Tibial artery (tissue), 4 donors: ENCODE data around the gene BACE1.

Experiments
- DNase-seq, 2 donors: peaks; one replicate each; pipeline ENCODE4 v3.0.0-alpha.2; 2019
- H3K27ac ChIP-seq, 2 donors: fragments of 200-600 bp; sonication (generic) in 1 of 2; 1 replicate in 1 of 2; 2 replicates in 1 of 2; pipeline ENCODE4 v1.5.1; 2018 to 2019; ENCODE audit warnings: mild to moderate bottlenecking in 1 of 2
- H3K27me3 ChIP-seq, 2 donors: fragments of 200-600 bp; sonication (generic) in 1 of 2; one replicate each; pipeline versions ENCODE4 v1.5.1 to v1.6.0; 2016 to 2019
- H3K36me3 ChIP-seq, 3 donors: fragments of 200-600 bp; sonication (generic) in 2 of 3; one replicate each; pipeline ENCODE4 v1.5.1; 2016 to 2019; ENCODE audit warnings: mild to moderate bottlenecking in 2 of 3
- H3K4me1 ChIP-seq, 4 donors: fragments of 200-600 bp; sonication (generic) in 2 of 4; 1 replicate in 3 of 4; 2 replicates in 1 of 4; pipeline ENCODE4 v1.5.1; 2016 to 2019
- H3K4me3 ChIP-seq, 2 donors: fragments of 200-600 bp; sonication (generic) in 1 of 2; 1 replicate in 1 of 2; 2 replicates in 1 of 2; pipeline ENCODE4 v1.5.1; 2018 to 2019; ENCODE audit warnings: mild to moderate bottlenecking in 2 of 2
- H3K9me3 ChIP-seq, 3 donors: fragments of 200-600 bp; sonication (generic) in 1 of 3; one replicate each; pipeline ENCODE4 v1.5.1; 2016 to 2019
- intact Hi-C: fragments of 100-400 bp; cut with DNase I; formaldehyde crosslinking; loops from one replicate; pipeline ENCODE4 v1.15.0; 2023; ENCODE audit warnings: low total_unique reads
- TF ChIP-seq, protein P1 (sequence below), 2 experiments: fragments of 200-600 bp in 1 of 2; fragments of 450-650 bp in 1 of 2; IDR thresholded peaks; one replicate each; pipeline ENCODE4 v1.5.1; 2017 to 2019; ENCODE audit warnings: antibody characterized with exemption in 2 of 2, mild to moderate bottlenecking in 1 of 2, moderate library complexity in 1 of 2

The BACE1 gene

DNA sequence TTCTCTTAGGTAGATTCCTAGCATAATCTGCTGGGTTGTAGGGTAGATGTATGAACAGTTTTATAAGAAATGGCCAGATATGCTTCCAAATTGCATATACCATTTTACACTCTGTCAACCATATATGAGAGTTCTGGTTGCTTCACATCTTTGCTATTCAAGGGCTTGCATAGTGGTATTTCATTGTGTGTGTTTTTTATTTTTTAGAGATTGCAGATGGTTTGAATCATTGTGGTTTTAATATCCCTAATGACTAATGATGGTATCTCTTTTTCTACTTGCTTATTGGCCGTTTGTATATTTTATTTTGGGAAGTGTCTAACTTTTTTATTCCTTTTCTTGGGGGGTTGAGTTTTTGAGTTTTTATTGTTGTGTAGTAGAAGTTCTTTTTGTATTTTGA is 56.6 kb downstream of the BACE1 start:
- H3K27me3 ChIP-seq: no peaks in the 10 kb centered on the region
- TF ChIP-seq, protein P1, sequence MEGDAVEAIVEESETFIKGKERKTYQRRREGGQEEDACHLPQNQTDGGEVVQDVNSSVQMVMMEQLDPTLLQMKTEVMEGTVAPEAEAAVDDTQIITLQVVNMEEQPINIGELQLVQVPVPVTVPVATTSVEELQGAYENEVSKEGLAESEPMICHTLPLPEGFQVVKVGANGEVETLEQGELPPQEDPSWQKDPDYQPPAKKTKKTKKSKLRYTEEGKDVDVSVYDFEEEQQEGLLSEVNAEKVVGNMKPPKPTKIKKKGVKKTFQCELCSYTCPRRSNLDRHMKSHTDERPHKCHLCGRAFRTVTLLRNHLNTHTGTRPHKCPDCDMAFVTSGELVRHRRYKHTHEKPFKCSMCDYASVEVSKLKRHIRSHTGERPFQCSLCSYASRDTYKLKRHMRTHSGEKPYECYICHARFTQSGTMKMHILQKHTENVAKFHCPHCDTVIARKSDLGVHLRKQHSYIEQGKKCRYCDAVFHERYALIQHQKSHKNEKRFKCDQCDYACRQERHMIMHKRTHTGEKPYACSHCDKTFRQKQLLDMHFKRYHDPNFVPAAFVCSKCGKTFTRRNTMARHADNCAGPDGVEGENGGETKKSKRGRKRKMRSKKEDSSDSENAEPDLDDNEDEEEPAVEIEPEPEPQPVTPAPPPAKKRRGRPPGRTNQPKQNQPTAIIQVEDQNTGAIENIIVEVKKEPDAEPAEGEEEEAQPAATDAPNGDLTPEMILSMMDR (IDR thresholded peaks at IDR 0.05): no peak
- H3K9me3 ChIP-seq: no peaks in the 10 kb centered on the region
- no peak overlapping the region for H3K4me3 ChIP-seq
- no peaks in the 10 kb centered on the region for H3K4me1 ChIP-seq
- intact Hi-C loops: no loop called here
- H3K36me3 ChIP-seq: peaks cover 18 to 43% (median 27%) of the 10 kb centered on the region in 3 donors
- no peak overlapping the region for H3K27ac ChIP-seq
- DNase-seq: no peak

DNA sequence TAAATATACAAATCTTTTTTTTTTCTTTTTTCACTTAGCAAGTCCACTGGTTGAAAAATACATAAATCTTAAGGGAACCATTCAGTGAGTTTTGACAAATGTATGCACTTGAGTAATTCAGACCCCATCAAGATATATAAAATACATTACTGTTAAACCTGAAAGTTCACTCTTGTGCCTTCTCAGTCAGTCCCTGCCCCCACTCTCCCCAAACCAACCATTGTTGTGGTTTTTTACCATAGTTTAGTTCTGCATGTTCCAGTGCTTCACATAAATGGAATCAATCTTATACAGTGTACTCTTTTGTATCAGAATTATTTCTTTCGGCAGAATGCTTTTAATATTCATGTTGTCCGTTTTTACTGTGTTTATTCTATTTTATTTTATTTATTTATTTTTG is 57.5 kb downstream of the BACE1 start:
- DNase-seq: no peak
- H3K27me3 ChIP-seq: no peaks in the 10 kb centered on the region
- no peak overlapping the region for H3K4me3 ChIP-seq
- TF ChIP-seq, protein P1 (IDR thresholded peaks at IDR 0.05): no peak
- H3K9me3 ChIP-seq: no peaks in the 10 kb centered on the region
- peaks cover 26 to 51% (median 28%) of the 10 kb centered on the region in 3 donors for H3K36me3 ChIP-seq
- intact Hi-C loops: no loop called here
- H3K27ac ChIP-seq: no peak overlapping the region
- no peaks in the 10 kb centered on the region for H3K4me1 ChIP-seq

DNA sequence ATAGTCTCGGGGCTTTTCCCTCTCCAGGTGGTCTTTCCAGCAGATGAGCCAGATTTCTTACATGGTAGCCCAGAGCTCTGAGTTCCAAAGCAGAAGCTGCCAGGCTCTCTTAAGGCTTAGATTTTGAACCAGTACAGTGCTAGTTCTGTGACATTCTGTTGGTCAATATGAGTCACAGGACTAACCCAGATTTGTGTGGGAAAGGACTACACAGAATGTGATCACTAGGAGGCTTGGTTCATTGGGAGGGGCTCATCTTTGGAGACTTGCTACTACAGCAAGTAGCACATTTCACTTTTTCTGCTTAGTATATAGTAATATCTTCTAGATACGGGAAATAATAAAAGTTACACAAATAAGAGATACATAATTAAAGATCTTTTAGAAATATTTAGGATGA is 59.5 kb downstream of the BACE1 start:
- intact Hi-C loops: no loop called here
- Histone ChIP-seq H3K4me1 (no peaks in the 10 kb centered on the region), H3K9me3 (no peaks in the 10 kb centered on the region), H3K27me3 (no peaks in the 10 kb centered on the region), H3K27ac (no peak overlapping the region), H3K36me3 (peaks cover 17 to 55% (median 28%) of the 10 kb centered on the region in 3 donors), H3K4me3 (no peak overlapping the region)
- DNase-seq: no peak
- TF ChIP-seq, protein P1 (IDR thresholded peaks at IDR 0.05): no peak

DNA sequence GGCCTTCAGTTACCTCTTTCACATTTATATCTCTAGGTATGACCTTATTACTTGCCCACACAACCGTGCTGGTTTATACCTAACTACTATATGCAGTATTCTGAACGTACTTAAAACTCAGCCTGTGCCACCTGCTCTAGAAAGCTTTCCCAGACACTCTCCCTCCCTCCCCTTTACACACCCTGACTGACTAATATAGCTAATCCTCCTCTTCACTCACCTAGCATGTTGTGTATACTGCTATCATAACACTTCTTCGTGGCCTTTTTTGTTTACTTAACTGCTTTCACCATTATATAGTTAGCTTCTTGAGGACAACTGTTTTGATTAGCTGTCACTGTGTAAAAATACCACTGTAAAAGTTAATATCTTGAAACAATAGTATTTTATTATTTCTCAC is 60.1 kb downstream of the BACE1 start:
- Histone ChIP-seq H3K9me3 (no peaks in the 10 kb centered on the region), H3K27ac (no peak overlapping the region), H3K36me3 (peaks cover 11 to 53% (median 28%) of the 10 kb centered on the region in 3 donors), H3K4me3 (no peak overlapping the region), H3K27me3 (no peaks in the 10 kb centered on the region), H3K4me1 (no peaks in the 10 kb centered on the region)
- TF ChIP-seq, protein P1 (IDR thresholded peaks at IDR 0.05): no peak
- no peak for DNase-seq
- intact Hi-C loops: no loop called here

DNA sequence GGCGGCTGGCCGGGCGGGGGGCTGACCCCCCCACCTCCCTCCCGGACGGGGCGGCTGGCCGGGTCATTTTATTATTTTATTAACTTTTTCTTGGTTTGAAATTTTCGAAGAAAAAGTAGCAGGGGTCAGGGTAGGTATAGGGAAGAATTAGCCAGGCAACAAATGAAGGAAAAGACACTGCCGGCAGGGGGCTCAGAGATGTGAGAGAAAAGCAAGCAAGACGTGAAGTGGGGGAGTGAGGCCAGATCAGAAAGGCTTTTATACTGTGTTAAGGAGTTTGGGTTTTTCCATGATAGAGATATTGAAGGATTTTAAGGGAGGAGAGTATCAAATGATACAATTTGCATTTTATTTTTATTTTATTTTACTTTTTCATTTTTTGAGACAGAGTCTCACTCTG is 64.5 kb downstream of the BACE1 start:
- Histone ChIP-seq H3K9me3 (no peaks in the 10 kb centered on the region), H3K4me1 (no peaks in the 10 kb centered on the region), H3K27me3 (no peaks in the 10 kb centered on the region), H3K4me3 (no peak overlapping the region), H3K36me3 (peaks cover 46 to 89% (median 59%) of the 10 kb centered on the region in 3 donors), H3K27ac (no peak overlapping the region)
- TF ChIP-seq, protein P1 (IDR thresholded peaks at IDR 0.05): no peak
- no peak for DNase-seq
- intact Hi-C loops: no loop called here

DNA sequence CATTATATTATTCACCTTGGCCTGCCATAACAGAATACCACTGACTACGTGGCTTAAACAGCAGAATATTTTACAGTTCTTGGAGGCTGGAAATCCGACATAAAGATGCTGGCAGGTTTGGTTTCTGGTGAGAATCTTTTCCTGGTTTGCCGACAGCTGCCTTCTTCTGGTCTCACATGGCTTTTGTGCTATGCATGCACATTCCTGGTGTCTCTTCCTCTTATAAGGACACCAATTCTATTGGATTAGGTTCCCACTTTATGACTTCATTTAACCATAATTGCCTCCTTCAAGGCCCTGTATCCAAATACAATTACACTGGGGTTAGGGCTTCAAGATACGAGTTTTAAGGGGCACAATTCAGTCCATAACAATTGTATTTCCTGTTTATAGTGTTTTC is 66.5 kb downstream of the BACE1 start:
- Histone ChIP-seq H3K36me3 (peaks cover 62 to 91% (median 66%) of the 10 kb centered on the region in 3 donors), H3K27ac (no peak overlapping the region), H3K9me3 (no peaks in the 10 kb centered on the region), H3K27me3 (no peaks in the 10 kb centered on the region), H3K4me3 (no peak overlapping the region), H3K4me1 (no peaks in the 10 kb centered on the region)
- DNase-seq: no peak
- intact Hi-C loops: no loop called here
- TF ChIP-seq, protein P1 (IDR thresholded peaks at IDR 0.05): no peak
